C4-2B (cell line): ENCODE data around the gene TRIM56.

Source experiments
- ZFX ChIP-seq: fragments of 450-650 bp; IDR thresholded peaks from 2 replicates; pipeline ENCODE4 v1.6.1; 2017
- TF ChIP-seq, protein P1 (sequence below): fragments of 450-650 bp; conservative IDR thresholded peaks from 2 replicates; pipeline ENCODE4 v1.5.1; 2017; ENCODE audit warnings: mild to moderate bottlenecking

DNA sequence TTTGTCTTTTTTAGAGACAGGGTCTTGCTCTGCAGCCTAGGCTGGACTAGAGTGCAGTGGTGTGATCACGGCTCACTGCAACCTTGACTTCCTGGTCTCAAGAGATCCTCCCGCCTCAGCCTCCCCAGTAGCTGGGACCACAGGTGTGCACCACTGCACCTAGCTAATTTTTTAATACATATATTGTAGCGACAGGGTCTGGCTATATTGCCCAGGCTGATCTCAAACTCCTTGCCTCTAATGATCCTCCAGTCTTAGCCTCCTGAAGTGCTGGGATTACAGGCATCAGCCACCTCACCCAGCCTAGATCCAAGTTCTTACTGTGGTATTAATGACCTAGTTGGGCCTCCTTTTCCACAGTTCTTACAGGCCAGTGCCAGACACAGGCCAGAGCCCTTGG lies 29.9 kb downstream of the TRIM56 start:
- TF ChIP-seq, protein P1, sequence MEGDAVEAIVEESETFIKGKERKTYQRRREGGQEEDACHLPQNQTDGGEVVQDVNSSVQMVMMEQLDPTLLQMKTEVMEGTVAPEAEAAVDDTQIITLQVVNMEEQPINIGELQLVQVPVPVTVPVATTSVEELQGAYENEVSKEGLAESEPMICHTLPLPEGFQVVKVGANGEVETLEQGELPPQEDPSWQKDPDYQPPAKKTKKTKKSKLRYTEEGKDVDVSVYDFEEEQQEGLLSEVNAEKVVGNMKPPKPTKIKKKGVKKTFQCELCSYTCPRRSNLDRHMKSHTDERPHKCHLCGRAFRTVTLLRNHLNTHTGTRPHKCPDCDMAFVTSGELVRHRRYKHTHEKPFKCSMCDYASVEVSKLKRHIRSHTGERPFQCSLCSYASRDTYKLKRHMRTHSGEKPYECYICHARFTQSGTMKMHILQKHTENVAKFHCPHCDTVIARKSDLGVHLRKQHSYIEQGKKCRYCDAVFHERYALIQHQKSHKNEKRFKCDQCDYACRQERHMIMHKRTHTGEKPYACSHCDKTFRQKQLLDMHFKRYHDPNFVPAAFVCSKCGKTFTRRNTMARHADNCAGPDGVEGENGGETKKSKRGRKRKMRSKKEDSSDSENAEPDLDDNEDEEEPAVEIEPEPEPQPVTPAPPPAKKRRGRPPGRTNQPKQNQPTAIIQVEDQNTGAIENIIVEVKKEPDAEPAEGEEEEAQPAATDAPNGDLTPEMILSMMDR = no peak
- TF ChIP-seq ZFX = no peak
